ENCODE measurements around the gene KTI12.

Gene KTI12

DNA sequence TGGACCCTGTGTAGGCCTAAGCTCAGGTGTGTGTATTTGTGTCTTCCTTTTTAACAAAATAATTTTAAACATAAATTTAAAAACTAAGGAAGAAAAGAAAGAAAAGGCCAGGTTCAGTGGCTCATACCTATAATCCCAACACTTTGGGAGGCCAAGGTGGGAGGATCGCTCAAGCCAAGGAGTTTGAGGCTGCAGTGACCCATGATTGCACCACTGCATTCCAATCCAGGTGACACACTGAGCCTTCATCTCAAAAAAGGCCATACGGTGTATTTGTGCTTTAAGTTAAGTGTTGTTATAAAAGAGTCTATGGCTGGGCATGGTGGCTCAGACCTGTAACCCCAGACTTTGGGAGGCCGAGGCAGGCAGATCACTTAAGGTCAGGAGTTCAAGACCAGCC is 51.4 kb downstream of the KTI12 start (continued):
- TF ChIP-seq, protein P1, sequence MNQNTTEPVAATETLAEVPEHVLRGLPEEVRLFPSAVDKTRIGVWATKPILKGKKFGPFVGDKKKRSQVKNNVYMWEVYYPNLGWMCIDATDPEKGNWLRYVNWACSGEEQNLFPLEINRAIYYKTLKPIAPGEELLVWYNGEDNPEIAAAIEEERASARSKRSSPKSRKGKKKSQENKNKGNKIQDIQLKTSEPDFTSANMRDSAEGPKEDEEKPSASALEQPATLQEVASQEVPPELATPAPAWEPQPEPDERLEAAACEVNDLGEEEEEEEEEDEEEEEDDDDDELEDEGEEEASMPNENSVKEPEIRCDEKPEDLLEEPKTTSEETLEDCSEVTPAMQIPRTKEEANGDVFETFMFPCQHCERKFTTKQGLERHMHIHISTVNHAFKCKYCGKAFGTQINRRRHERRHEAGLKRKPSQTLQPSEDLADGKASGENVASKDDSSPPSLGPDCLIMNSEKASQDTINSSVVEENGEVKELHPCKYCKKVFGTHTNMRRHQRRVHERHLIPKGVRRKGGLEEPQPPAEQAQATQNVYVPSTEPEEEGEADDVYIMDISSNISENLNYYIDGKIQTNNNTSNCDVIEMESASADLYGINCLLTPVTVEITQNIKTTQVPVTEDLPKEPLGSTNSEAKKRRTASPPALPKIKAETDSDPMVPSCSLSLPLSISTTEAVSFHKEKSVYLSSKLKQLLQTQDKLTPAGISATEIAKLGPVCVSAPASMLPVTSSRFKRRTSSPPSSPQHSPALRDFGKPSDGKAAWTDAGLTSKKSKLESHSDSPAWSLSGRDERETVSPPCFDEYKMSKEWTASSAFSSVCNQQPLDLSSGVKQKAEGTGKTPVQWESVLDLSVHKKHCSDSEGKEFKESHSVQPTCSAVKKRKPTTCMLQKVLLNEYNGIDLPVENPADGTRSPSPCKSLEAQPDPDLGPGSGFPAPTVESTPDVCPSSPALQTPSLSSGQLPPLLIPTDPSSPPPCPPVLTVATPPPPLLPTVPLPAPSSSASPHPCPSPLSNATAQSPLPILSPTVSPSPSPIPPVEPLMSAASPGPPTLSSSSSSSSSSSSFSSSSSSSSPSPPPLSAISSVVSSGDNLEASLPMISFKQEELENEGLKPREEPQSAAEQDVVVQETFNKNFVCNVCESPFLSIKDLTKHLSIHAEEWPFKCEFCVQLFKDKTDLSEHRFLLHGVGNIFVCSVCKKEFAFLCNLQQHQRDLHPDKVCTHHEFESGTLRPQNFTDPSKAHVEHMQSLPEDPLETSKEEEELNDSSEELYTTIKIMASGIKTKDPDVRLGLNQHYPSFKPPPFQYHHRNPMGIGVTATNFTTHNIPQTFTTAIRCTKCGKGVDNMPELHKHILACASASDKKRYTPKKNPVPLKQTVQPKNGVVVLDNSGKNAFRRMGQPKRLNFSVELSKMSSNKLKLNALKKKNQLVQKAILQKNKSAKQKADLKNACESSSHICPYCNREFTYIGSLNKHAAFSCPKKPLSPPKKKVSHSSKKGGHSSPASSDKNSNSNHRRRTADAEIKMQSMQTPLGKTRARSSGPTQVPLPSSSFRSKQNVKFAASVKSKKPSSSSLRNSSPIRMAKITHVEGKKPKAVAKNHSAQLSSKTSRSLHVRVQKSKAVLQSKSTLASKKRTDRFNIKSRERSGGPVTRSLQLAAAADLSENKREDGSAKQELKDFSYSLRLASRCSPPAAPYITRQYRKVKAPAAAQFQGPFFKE (tag by site-specific recombination; IDR thresholded peaks at IDR 0.05; ENCODE audit: borderline replicate concordance), result no peak
- TF ChIP-seq GLI2 (tag by site-specific recombination; IDR thresholded peaks at IDR 0.05; ENCODE audit: borderline replicate concordance, low read depth) (no peak), GLIS1 (tag by site-specific recombination; IDR thresholded peaks at IDR 0.05) (no peak), ZNF626 (tag by site-specific recombination; IDR thresholded peaks at IDR 0.05) (no peak)
- TF ChIP-seq, protein P2, sequence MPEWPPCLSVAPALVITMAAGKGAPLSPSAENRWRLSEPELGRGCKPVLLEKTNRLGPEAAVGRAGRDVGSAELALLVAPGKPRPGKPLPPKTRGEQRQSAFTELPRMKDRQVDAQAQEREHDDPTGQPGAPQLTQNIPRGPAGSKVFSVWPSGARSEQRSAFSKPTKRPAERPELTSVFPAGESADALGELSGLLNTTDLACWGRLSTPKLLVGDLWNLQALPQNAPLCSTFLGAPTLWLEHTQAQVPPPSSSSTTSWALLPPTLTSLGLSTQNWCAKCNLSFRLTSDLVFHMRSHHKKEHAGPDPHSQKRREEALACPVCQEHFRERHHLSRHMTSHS (tag by site-specific recombination; IDR thresholded peaks at IDR 0.05), result no peak
- TF ChIP-seq, protein P3, sequence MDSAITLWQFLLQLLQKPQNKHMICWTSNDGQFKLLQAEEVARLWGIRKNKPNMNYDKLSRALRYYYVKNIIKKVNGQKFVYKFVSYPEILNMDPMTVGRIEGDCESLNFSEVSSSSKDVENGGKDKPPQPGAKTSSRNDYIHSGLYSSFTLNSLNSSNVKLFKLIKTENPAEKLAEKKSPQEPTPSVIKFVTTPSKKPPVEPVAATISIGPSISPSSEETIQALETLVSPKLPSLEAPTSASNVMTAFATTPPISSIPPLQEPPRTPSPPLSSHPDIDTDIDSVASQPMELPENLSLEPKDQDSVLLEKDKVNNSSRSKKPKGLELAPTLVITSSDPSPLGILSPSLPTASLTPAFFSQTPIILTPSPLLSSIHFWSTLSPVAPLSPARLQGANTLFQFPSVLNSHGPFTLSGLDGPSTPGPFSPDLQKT (IDR thresholded peaks at IDR 0.05; ENCODE audit: borderline replicate concordance, low read depth, low read length), result no peak
- TF ChIP-seq, protein P4, sequence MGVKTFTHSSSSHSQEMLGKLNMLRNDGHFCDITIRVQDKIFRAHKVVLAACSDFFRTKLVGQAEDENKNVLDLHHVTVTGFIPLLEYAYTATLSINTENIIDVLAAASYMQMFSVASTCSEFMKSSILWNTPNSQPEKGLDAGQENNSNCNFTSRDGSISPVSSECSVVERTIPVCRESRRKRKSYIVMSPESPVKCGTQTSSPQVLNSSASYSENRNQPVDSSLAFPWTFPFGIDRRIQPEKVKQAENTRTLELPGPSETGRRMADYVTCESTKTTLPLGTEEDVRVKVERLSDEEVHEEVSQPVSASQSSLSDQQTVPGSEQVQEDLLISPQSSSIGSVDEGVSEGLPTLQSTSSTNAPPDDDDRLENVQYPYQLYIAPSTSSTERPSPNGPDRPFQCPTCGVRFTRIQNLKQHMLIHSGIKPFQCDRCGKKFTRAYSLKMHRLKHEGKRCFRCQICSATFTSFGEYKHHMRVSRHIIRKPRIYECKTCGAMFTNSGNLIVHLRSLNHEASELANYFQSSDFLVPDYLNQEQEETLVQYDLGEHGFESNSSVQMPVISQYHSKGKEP (tag by site-specific recombination; IDR thresholded peaks at IDR 0.05), result no peak
